Measurements from ENCODE around the gene LCN12.

DNA sequence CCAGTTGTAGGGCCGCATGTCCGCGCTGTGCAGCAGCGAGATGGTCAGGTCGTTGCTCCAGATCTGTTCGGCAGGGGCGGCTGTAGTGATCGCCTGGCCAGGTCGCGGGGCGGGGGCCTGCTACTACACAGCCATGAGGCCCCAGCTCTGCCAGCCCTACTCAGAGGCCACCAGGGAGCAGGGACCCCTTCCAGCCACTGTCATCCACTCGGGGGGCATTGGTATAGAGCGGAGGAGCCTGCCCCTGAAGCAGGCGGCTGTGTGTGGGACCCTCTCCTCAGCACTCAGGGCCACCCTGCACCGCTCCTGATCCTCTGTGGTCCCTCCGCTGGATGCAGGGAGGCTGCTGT, 9.2 kb upstream of the LCN12 start:
- TF ChIP-seq, protein P1, sequence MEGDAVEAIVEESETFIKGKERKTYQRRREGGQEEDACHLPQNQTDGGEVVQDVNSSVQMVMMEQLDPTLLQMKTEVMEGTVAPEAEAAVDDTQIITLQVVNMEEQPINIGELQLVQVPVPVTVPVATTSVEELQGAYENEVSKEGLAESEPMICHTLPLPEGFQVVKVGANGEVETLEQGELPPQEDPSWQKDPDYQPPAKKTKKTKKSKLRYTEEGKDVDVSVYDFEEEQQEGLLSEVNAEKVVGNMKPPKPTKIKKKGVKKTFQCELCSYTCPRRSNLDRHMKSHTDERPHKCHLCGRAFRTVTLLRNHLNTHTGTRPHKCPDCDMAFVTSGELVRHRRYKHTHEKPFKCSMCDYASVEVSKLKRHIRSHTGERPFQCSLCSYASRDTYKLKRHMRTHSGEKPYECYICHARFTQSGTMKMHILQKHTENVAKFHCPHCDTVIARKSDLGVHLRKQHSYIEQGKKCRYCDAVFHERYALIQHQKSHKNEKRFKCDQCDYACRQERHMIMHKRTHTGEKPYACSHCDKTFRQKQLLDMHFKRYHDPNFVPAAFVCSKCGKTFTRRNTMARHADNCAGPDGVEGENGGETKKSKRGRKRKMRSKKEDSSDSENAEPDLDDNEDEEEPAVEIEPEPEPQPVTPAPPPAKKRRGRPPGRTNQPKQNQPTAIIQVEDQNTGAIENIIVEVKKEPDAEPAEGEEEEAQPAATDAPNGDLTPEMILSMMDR (conservative IDR thresholded peaks at IDR 0.05; ENCODE audit: low read depth, low read length): no peak
- TF ChIP-seq EZH2 (IDR thresholded peaks at IDR 0.05; ENCODE audit: low read length, unreplicated experiment): no peak
- no peak for TF ChIP-seq EZH2phosphoT487 (IDR thresholded peaks at IDR 0.05; ENCODE audit: borderline replicate concordance, low read length)

Data from PC-3 (cell line).